Lower leg skin (tissue), 4 donors: ENCODE measurements around the gene PARS2. TPM values are rescaled to one million over a fixed set of nuclear protein-coding genes. Genes with fewer than 3 reads are reported as not detected.

Experiments
- DNase-seq, 2 donors: peaks; one replicate each; pipeline ENCODE4 v3.0.0-alpha.2; 2019; ENCODE audit warnings: low spot score in 2 of 2
- H3K4me3 ChIP-seq: fragments of 200-600 bp; sonication (generic); 2 replicates; pipeline ENCODE4 v1.5.1; 2017; ENCODE audit warnings: mild to moderate bottlenecking, low read depth; ENCODE audit not compliant: poor library complexity, severe bottlenecking
- CTCF ChIP-seq, 3 donors: fragments of 450-650 bp; IDR thresholded peaks; one replicate each; pipeline ENCODE4 v1.5.1; 2016; ENCODE audit warnings: antibody characterized with exemption in 3 of 3, mild to moderate bottlenecking in 3 of 3, moderate library complexity in 2 of 3
- POLR2A ChIP-seq, 2 donors: fragments of 450-650 bp; IDR thresholded peaks; one replicate each; pipeline ENCODE4 v1.6.1; 2016 to 2017; ENCODE audit warnings: antibody characterized with exemption in 2 of 2, mild to moderate bottlenecking in 1 of 2, moderate library complexity in 1 of 2
- WGBS, 2 donors: methylation state at CpG; one replicate each; pipeline ENCODE4 v1.1.5; 2018; 5-methylcytosine and 5-hydroxymethylcytosine counted together
- intact Hi-C: fragments of 100-400 bp; cut with DNase I; formaldehyde crosslinking; loops from one replicate; pipeline ENCODE4 v1.15.0; 2023; ENCODE audit warnings: low total_unique reads
- total RNA-seq, 4 donors: library from RNA; depleted of rRNA; stranded (reverse); fragments of >200 nt; gene quantifications; one replicate each; pipeline ENCODE4 v1.1.0, GENCODE V29; 2016

The PARS2 gene
- total RNA-seq, 4 donors from 2014 or later: 4.0 to 7.7 (median 5.1) TPM

DNA sequence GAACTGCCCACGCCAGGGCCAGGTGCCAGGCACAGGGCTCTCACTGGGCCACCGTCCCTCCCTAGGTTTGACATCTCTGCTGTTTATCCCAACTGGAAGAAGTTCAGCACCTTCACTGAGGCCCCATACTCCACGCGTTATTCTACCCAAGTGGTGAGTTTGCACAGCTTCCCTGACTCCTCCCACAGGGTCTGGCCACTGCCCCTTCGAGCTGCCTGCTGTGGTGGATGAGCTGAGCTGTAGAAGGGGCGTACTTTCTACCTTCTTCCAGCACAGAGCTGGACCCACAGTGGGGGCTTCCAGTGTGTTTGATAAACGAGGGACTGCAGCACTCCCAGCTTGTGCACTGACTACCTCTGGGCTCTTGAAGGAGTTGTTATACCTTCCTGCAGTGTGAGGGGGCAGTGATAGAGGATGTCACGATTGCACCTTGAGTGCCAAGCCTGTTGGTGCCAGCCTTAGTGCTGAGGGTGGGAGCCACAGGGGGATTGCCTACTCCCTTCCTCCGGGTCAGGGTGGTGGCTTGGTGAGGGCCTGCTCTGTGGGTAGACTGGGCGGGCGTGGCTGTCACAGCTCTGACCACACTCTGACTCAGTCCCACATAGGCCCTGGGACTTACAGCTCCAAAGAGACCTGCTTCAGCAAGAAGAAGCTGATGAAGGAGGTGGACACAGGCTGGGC, 42.7 kb upstream of the PARS2 start:
- H3K4me3 ChIP-seq: no peak overlapping the region
- intact Hi-C loops: no loop called here
- DNase-seq: peak in 1 of 2 donors; percentile 79
- WGBS, 2 donors: 64 to 77% methylated on average over 11 of the region's 11 CpGs
- TF ChIP-seq CTCF (IDR thresholded peaks at IDR 0.05) (no peak), POLR2A (IDR thresholded peaks at IDR 0.05) (no peak)

- TF ChIP-seq POLR2A (IDR thresholded peaks at IDR 0.05) (no peak), CTCF (IDR thresholded peaks at IDR 0.05) (no peak)
- intact Hi-C loops: no loop called here
- WGBS, 2 donors: 69 to 77% methylated on average over 34 to 35 of the region's 35 CpGs
- H3K4me3 ChIP-seq: no peak overlapping the region
- peak in 1 of 2 donors; percentile 81 for DNase-seq
Observed at GRCh38 chr1:54805981-54806381, 41.7 kb upstream of the PARS2 start.

- no peak overlapping the region for H3K4me3 ChIP-seq
- no peak for TF ChIP-seq POLR2A (IDR thresholded peaks at IDR 0.05)
- TF ChIP-seq CTCF (IDR thresholded peaks at IDR 0.05): no peak
- 89 to 93% methylated on average over 3 of the region's 3 CpGs for WGBS, 2 donors
- peak in 1 of 2 donors; percentile 57 for DNase-seq
- intact Hi-C loops: no loop called here
Observed at GRCh38 chr1:54805466-54805865, 41.1 kb upstream of the PARS2 start.

DNA sequence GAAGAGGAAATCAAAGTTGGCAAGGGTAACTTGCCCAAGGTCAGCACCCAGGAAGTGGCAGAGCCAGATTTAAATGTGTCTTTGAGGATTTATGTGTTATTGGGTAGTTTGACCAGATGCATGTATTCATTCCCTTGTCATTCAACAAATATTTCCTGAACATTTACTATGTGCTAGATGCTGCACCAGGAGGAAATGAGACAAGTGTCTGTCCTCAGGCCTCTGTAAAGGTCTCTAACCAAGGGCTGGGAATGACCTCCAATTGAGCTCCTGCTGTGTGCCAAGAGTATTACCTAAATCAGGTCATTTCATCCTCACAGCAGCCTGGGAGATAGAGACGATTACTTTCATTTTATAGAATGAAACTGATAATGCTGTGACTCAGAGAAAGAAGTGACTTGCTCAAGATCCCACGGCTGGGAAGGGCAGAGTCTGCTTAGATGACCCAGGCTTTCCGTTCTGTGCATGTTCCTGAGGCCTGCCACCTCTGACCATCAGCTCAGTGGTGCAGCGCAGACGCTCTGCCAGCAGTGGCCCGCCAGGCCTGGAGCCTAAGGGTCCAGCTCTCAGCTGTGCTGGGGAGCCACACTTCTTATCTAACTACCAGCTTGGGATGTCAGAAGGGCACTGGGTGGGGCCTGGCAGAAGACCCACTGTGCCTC, 40.3 kb upstream of the PARS2 start:
- no peak for TF ChIP-seq CTCF (IDR thresholded peaks at IDR 0.05)
- TF ChIP-seq POLR2A (IDR thresholded peaks at IDR 0.05): no peak
- H3K4me3 ChIP-seq: no peak overlapping the region
- peak in 1 of 2 donors; percentile 53 for DNase-seq
- intact Hi-C loops: no loop called here
- WGBS, 2 donors: 73 to 78% methylated on average over 5 to 6 of the region's 6 CpGs

GRCh38 chr1:54803761-54804470, 39.6 kb upstream of the PARS2 start:
- WGBS, 2 donors: 56 to 67% methylated on average over 4 of the region's 4 CpGs
- intact Hi-C loops: no loop called here
- TF ChIP-seq POLR2A (IDR thresholded peaks at IDR 0.05) (no peak), CTCF (IDR thresholded peaks at IDR 0.05) (no peak)
- no peak overlapping the region for H3K4me3 ChIP-seq
- peak in 1 of 2 donors; percentile 46 for DNase-seq
